Measurements from ENCODE around the gene CYP26C1. TPM values are rescaled to one million over a fixed set of nuclear protein-coding genes. Genes with fewer than 3 reads are reported as not detected.

Gene CYP26C1, protein sequence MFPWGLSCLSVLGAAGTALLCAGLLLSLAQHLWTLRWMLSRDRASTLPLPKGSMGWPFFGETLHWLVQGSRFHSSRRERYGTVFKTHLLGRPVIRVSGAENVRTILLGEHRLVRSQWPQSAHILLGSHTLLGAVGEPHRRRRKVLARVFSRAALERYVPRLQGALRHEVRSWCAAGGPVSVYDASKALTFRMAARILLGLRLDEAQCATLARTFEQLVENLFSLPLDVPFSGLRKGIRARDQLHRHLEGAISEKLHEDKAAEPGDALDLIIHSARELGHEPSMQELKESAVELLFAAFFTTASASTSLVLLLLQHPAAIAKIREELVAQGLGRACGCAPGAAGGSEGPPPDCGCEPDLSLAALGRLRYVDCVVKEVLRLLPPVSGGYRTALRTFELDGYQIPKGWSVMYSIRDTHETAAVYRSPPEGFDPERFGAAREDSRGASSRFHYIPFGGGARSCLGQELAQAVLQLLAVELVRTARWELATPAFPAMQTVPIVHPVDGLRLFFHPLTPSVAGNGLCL
- 0.38 to 0.60 TPM (median 0.44 TPM) in 3 replicates for total RNA-seq

DNA sequence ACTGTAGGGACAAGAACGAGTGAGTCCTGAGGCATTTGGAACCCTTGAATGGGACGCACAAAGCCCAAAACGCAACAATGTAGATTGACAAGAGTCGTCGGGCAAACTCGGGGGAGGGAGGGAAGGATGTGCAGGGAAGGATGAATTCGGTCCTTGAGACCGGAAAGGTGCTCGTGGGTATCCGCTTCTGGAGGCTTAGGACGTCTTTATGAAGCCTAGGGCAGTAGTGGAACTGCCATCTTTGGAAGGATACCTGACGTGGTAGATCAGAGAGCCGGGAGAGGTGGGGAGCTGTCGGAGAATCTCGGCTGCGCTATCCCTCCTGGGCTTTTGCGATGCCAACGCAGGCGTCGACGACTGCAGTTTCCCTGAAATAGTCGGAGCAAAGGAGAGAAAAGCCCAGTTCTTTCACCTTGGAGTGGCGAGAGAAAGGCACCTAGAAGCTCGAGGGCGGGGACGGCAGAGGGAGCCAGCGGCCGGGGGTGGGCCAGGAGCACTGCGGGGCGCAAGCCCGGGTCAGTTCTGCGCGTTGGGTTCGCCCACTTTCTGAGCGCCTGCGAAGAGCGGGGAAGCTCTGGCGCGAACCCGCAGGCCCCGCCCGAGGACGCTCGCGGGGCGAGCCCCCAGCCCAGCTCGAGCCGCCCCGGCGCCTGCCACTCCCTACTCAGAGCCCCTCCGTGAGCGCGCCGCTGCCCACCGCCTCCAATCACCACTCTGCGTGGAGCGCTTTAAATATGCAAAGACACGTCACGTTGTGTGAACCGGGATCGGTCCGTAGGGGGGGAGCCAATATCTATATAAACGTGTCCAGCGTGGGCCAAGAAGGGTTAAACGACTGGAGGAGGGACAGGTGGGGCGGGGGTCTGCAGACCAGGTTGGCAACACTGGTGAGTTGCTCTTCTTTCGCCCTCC lies at the start of gene CYP26C1:
CYP26C1 (plus strand) TSS at position 824 of the 912 bp plus-strand sequence. CDS start 466 bp downstream, outside the sequence.
- Mint-ChIP-seq H3K9me3 (no peaks in the 10 kb centered on the region), H3K27me3 (ENCODE audit: low read depth) (peaks cover 59% of the 10 kb centered on the region), H3K36me3 (peaks cover 18% of the 10 kb centered on the region), H3K4me3 (peak within 1 kb of the TSS; percentile 56), H3K27ac (no peak within 1 kb of the TSS), H3K4me1 (peaks cover 10% of the 10 kb centered on the region)
- no peak for DNase-seq (ENCODE audit: low spot score in 2 of 2, unreplicated experiment in 2 of 2)
- TF ChIP-seq, protein P1, sequence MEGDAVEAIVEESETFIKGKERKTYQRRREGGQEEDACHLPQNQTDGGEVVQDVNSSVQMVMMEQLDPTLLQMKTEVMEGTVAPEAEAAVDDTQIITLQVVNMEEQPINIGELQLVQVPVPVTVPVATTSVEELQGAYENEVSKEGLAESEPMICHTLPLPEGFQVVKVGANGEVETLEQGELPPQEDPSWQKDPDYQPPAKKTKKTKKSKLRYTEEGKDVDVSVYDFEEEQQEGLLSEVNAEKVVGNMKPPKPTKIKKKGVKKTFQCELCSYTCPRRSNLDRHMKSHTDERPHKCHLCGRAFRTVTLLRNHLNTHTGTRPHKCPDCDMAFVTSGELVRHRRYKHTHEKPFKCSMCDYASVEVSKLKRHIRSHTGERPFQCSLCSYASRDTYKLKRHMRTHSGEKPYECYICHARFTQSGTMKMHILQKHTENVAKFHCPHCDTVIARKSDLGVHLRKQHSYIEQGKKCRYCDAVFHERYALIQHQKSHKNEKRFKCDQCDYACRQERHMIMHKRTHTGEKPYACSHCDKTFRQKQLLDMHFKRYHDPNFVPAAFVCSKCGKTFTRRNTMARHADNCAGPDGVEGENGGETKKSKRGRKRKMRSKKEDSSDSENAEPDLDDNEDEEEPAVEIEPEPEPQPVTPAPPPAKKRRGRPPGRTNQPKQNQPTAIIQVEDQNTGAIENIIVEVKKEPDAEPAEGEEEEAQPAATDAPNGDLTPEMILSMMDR (IDR thresholded peaks at IDR 0.05; ENCODE audit: unreplicated experiment) = no peak

DNA sequence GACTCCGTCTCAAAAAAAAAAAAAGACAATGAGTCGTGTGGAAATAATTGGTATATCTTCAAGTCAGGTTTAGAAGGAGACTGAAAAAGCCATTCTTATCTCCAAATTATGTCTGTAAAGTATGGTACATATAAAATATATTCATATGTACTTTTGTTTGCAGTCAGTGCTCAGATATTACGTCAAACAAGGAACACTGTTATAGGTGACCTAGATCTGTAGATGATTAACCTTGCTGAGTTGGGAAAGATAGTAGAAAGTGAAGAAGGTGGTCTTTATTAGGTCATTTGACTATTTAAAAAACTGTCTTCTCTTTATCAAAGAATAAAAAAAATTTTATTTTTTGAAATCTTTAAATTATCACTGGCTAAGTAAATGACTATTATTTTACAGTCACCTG lies 44.9 kb upstream of the CYP26C1 start:
- Mint-ChIP-seq H3K27ac (no peak overlapping the region), H3K9me3 (no peaks in the 10 kb centered on the region), H3K4me1 (no peaks in the 10 kb centered on the region), H3K36me3 (no peaks in the 10 kb centered on the region), H3K27me3 (ENCODE audit: low read depth) (no peaks in the 10 kb centered on the region), H3K4me3 (no peak overlapping the region)
- TF ChIP-seq, protein P1 (IDR thresholded peaks at IDR 0.05; ENCODE audit: unreplicated experiment) = no peak
- no peak for DNase-seq (ENCODE audit: low spot score in 2 of 2, unreplicated experiment in 2 of 2)

DNA sequence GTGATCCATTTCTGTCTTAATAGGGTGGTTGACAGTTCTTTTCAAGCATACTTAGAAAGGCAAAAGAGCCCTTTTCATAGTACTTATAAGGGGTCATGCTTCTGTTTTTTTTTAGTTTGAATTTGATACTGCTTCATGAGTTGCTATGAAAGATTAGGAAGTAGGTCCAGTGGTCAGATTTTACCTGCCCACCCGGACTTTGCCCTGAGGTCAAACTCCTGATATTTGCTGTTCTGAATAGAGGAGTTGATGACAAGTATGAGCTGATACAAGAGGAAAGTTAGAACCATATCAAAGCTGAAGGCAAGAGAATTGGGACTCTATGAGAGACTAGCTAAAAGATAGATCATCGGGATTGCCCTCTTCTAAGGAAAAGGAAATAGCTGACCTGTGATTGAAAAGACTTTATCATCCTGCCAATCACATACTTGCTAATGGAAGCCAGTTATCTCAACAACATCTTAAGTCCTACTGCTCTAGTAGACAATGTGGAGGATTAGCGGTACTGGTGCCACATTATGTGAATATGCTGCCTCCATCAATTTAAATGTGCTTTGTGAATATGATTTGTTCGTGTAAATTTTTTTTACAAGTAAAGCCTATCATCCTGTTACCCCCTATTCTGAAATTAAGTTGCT lies 37.5 kb upstream of the CYP26C1 start:
- no peaks in the 10 kb centered on the region for H3K4me1 Mint-ChIP-seq
- peaks cover 19% of the 10 kb centered on the region for H3K36me3 Mint-ChIP-seq
- no peak for DNase-seq (ENCODE audit: low spot score in 2 of 2, unreplicated experiment in 2 of 2)
- TF ChIP-seq, protein P1 (IDR thresholded peaks at IDR 0.05; ENCODE audit: unreplicated experiment) = no peak
- H3K9me3 Mint-ChIP-seq = peaks cover 13% of the 10 kb centered on the region
- no peak overlapping the region for H3K27ac Mint-ChIP-seq
- H3K27me3 Mint-ChIP-seq (ENCODE audit: low read depth) = no peaks in the 10 kb centered on the region
- no peak overlapping the region for H3K4me3 Mint-ChIP-seq

DNA sequence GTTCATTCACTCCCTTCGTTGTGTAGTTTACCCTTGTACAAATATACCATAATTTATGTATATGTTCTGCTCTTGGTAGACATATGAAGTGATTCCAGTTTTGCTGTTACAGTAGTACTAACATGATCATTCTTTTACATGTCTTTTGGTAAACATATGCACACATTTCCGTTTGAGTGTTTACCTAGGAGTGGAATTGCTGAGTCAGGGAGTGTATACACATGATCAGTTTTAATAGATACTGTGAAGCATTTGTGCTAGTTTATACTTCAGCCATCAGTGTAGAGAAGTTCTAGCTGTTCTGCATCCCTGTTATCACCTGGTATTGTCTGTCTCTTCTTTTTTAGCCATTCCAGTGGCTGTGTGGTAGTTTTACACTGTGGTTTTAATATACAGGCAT lies 34.5 kb upstream of the CYP26C1 start:
- no peak for DNase-seq (ENCODE audit: low spot score in 2 of 2, unreplicated experiment in 2 of 2)
- no peaks in the 10 kb centered on the region for H3K27me3 Mint-ChIP-seq (ENCODE audit: low read depth)
- no peak overlapping the region for H3K4me3 Mint-ChIP-seq

DNA sequence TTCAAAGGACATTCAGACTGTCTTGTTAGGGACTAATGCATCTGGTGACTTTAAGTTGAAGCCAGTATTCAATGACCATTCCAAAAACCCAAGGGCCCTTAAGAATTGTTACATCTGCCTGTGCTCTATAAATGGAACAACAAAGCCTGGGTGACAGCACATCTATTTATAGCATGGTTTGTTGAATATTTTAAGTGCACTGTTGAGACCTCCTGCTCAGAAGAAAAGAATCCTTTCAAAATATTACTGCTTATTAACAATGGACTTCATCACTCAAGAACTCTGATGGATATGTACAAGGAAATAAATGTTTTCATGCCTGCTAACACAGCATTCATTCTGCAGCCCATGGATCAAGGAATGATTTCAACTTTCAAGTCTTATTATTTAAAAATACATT lies 33.1 kb upstream of the CYP26C1 start:
- DNase-seq (ENCODE audit: low spot score in 2 of 2, unreplicated experiment in 2 of 2) = no peak
- H3K4me1 Mint-ChIP-seq = peaks cover 12% of the 10 kb centered on the region
- no peak overlapping the region for H3K4me3 Mint-ChIP-seq
- peaks cover 13% of the 10 kb centered on the region for H3K9me3 Mint-ChIP-seq
- peaks cover 24% of the 10 kb centered on the region for H3K36me3 Mint-ChIP-seq
- H3K27ac Mint-ChIP-seq = no peak overlapping the region
- TF ChIP-seq, protein P1 (IDR thresholded peaks at IDR 0.05; ENCODE audit: unreplicated experiment) = no peak
- no peaks in the 10 kb centered on the region for H3K27me3 Mint-ChIP-seq (ENCODE audit: low read depth)

More for the DNA sequence above, 34.5 kb upstream of the CYP26C1 start:
- Mint-ChIP-seq H3K9me3 (peaks cover 13% of the 10 kb centered on the region), H3K27ac (no peak overlapping the region), H3K4me1 (peaks cover 8% of the 10 kb centered on the region), H3K36me3 (peaks cover 24% of the 10 kb centered on the region)
- TF ChIP-seq, protein P1 (IDR thresholded peaks at IDR 0.05; ENCODE audit: unreplicated experiment) = no peak
